GM19238 (cell line): ENCODE data around the gene SLC39A9.

Experiments
- DNase-seq: peaks from one replicate; pipeline ENCODE4 v3.0.0; 2011; ENCODE audit warnings: low spot score; ENCODE audit not compliant: insufficient read length

The SLC39A9 gene

GRCh38 chr14:69499436-69499835 is 100.9 kb downstream of the SLC39A9 start:
- DNase-seq = no peak

DNA sequence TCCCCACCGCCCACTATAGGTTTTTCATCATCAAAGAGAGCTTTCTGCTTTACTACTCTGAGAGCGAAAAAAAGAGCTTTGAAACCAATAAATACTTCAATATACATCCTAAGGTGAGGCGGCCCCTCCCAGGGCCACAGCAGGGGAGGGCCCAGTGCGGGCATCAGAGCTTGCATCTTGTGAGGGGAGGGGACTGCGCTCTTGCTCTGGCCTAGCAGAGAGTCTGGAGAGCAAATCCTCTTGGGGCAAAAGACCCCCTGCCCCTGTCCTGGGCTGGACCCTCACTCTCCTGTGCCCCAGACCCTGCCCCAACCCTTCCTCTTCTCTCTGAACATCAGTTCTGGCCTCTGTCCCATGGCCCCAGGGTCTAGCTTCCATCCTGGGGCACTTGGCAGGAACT is 101.6 kb downstream of the SLC39A9 start:
- DNase-seq = no peak

- DNase-seq = no peak
Measured at GRCh38 chr14:69500736-69501135, 102.2 kb downstream of the SLC39A9 start.

DNA sequence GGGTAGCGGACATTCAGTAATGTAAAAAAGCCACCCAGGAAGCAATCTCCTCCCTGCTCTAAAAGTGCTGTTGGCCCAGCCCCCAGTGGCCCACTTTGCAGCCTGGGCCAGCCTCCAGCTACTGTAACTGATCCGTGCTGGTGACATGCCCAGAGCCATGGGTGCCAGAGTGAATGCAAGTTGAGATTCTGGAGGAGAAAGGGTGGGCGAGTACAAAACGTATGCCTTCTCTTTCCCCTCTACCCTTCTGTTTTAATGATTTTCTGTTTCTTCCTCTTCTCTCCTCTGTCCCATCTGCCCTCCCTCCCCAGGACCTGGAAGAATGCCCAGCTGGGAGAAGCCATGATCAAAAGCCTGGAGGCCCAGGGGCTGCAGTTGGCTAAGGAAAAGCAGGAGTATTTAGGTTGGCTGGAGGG is 102.9 kb downstream of the SLC39A9 start:
- no peak for DNase-seq

DNA sequence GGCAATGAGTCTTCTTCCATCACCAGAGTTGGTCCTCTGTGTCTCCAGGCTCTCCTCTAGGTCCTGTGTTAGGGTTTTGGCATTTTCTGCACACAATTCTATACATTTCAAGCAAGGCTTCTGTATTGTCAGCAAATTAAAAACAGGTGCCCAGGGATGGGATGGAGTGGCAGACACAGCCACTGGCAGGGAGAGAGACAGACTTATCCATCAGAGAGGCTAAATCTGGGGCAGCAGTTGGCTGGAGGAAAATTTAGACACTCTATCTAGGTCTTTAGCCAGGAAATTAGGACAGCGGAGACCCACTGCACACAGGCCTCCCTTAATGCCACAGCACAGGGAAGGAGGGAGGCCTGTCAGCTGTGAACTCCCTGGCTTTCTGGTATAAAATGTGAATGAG is 106.3 kb downstream of the SLC39A9 start:
- DNase-seq = no peak

DNA sequence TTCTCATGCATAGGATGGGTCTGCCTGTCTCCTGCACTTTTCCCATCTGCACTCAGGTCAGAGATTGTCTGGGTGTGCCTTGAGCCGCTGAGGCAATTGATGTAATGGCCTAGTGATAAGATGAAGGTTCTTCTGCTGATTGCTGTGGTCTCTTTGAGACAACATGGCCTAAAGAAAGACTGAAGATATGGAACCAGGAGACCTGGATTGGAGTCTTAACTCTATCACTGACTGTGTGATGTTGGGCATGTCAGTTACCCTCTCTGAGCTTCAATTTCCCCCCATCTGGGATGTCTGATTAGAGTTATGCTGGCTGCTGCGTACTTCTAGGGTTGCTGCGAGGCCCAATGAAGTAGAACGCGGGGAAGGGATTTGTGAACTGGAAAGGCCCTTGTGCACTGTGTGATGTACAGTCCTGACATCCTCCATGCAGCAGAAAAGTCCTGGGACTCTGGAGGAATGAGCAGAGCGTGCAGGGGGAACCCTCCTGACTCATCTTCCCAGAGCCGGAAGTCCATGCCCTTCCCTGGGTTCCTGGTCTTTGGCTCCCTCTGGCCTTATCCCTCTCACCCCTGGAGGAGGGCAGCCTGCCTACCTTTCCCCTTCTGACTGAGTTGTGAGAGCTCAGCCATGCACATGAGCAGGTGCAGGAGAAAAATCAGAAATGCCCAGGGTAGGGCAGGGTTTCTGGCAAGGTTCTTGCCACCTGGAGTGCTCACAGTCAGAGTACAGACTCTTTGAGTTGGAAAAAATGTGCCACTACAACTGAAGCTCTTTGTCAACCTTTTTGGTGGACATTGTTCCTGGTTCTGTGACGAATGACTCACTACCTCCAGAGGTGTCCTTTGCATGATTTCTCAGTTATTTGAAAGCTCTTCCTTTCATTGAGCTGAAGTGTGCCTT is 107.1 kb downstream of the SLC39A9 start:
- DNase-seq = no peak

- DNase-seq = no peak
Measured at GRCh38 chr14:69506241-69506595, 107.7 kb downstream of the SLC39A9 start.
